H54 (cell line): ENCODE data around the gene ULK4.

Experiments used
- DNase-seq: peaks from one replicate; pipeline ENCODE4 v3.0.0; 2011; ENCODE audit warnings: low spot score, mixed read lengths; ENCODE audit not compliant: insufficient read length
- FAIRE-seq: peaks from 3 replicates; lab custom pipeline; 2011; peaks lifted over from hg19 to GRCh38; lab: Jason Lieb, UNC
- POLR2A ChIP-seq: IDR thresholded peaks from 2 replicates; pipeline ENCODE4 v1.6.1; 2011; ENCODE audit warnings: low read depth, mild to moderate bottlenecking, low read length

ULK4 gene

DNA sequence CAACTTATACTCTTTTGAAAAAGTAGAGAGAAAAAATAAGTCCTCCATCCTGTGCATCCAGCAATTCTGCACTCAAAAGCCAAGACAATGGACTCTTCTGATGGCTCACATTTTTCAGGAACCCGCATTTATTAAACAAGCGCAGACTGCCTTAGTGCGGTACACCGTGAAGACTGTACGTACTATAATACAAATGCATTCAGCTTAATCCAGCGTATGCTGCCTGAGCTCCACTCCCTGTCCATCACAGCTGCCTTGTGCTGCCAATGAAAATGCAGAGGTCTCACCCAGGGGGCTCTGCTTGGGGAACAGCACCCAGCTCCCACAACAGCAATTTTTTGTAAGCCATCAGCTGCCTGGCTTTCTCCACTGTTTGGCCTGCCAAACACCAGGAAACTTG, 350.9 kb downstream of the ULK4 start:
- DNase-seq (no peak), FAIRE-seq (no peak)
- no peak for TF ChIP-seq POLR2A

DNA sequence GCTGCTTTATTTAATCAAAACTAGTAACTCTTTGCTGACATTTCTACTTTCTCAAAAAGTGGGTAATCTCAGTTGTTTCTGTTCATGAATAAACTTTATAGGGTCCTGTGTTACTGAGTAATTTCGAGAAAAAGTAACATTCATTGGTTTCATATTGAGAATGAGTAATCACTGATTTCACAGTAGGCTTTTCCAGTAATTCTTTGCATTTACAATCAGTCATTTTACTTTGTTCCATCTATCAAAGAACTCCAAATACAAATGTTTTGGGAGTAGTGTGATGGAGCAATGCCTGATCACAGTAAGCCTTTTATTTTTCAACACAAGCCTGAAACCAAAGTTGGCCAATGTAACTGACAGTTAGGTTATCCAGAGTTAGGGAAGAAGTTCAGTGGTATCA, 353.6 kb downstream of the ULK4 start:
- TF ChIP-seq POLR2A = no peak
- FAIRE-seq (no peak), DNase-seq (no peak)

DNA sequence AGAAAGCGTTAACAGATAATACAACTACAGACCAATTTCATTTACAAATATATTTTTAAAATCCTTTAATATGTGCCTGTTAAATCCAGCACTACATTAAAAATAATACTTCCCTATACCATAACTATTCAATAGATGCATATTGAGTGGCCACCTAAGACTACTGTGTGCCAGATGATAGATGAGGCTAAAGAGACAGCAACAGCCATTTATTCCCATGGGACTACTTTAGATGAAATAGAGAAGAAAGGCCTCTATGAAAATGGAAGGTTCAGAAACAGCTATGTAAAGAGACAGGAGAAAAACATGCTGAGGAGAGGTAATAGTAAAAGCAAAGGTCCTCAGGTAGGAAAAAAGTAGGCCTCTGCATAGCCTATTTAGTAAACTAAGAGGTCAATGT, 358.1 kb downstream of the ULK4 start:
- no peak for TF ChIP-seq POLR2A
- no peak for DNase-seq
- no peak for FAIRE-seq

DNA sequence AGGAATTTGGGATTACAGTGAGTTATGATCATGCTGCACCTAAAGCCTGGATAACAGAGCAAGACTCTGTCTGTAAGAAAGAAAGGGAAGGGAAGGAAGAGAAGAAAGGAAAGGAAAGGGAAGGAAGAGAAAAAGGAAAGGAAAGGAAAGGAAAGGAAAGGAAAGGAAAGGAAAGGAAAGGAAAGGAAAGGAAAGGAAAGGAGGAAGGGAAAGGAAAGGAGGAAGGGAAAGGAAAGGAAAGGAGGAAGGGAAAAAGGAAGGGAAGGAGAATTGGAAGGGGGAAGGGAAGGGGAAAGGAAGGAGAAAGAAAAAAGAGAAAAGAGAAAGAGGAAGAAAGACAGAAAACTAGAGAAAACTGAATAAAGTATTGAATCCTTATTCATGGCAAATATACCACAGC, 359.8 kb downstream of the ULK4 start:
- no peak for TF ChIP-seq POLR2A
- no peak for DNase-seq
- no peak for FAIRE-seq

DNA sequence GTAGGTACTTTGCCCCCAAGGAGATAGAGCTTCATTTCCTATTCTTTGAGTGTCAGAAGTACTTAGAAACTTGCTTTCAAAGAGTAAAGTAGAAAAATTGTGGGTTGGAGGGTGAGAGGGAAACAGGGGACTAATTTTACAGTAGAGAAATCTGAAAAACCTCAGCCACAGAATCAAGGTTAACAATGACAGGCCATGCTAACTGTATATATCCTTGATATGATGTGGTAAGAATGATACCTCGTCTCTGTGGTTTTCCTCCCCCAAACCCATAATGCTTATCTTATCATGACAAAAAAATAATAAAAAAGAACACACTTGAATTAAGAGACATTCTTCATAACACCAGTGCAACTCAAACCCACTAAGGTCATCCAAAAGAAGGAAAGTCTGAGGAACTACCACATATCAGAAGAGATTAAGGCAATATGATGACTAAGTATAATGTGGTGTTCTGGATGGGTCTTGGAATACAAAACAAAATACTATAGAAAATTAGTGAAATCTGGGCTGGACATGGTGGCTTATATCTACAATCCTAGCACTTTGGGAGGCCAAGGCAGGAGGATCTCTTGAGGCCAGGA, 360.4 kb downstream of the ULK4 start:
- FAIRE-seq = no peak
- DNase-seq = no peak
- no peak for TF ChIP-seq POLR2A

DNA sequence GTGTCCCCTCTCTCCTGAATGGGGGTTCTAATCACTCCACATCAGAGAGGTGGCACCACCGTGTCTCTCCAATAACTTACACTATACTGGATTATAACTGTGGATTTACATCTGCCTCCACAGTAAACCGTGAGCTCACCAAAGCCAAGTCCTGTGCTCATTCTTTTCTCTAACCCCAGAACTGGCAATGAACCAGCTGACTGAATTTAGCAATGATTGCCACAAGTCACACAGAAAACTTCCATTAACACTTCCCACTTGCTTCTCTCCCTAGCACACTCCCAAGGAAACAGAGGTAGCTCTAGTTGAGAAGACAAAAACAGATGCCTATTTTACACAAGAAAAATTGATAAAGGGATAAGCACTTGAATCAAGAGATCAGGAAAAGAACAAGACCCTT, 361.3 kb downstream of the ULK4 start:
- DNase-seq = no peak
- no peak for TF ChIP-seq POLR2A
- no peak for FAIRE-seq

DNA sequence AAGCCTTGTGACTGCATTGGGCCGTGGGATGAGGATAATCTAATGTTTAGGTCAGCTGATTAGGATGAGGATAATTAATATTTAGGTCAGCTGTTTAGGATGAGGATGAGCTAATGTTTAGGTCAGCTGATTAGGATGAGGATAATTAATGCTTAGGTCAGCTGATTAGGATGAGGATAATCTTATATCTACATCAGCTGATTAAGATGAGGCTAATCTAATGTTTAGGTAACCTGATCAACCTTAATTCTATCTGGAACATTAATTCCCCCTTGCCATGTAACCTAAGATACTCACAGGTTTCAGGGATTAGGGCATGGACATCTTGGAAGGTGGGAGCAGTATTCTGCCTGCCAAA, 362.8 kb downstream of the ULK4 start:
- no peak for FAIRE-seq
- no peak for TF ChIP-seq POLR2A
- DNase-seq = no peak

DNA sequence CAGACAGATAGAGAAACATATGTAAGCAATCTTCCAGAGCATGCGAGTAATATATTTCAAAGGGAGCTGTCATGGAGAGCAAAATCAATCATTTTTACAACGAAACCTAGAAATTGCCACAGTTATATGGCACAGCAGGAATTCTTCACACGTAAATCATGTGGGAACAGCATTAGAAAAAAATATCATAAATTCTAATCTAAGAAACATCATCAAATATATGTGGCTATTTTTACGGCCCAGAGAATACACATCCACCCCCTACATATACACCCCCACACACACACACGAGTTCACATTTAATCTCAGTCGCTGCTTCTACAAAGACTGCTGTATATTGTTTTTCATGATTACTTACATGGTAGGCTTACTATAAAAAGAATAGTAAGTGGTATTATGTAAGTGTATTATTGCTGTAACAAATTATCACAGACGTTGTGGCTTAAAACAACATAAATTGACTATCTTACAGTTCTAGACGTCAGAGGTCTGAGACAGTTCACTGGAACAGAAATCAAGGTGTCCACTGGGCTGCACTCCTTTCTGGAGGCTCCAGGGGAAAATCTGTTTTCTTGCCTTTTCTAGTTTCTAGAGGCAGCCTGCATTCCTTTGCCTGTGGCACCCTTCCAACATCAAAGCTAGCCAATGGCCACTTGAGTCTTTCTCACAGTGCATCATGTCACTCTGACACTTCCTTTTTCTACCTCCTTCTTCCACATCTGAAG, 363.3 kb downstream of the ULK4 start:
- DNase-seq = no peak
- no peak for TF ChIP-seq POLR2A
- FAIRE-seq = no peak

DNA sequence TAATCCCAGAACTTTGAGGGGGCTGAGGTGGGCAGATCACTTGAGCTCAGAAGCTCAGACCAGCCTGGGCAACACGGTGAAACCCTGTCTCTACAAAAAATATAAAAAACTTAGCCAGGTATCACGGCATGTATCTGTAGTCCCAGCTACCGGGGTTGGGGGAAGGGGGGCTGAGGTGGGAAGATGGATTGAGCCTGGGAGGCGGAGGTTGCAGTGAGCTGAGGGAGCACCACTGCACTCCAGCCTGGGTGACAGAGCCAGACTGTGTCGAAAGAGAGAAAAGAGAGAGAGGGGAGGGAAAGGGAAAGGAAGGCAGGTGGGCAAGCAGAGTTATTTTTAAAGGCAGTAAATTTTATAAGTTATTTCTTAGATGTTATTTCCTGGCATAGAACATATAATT, 368.1 kb downstream of the ULK4 start:
- no peak for TF ChIP-seq POLR2A
- FAIRE-seq (no peak), DNase-seq (no peak)

DNA sequence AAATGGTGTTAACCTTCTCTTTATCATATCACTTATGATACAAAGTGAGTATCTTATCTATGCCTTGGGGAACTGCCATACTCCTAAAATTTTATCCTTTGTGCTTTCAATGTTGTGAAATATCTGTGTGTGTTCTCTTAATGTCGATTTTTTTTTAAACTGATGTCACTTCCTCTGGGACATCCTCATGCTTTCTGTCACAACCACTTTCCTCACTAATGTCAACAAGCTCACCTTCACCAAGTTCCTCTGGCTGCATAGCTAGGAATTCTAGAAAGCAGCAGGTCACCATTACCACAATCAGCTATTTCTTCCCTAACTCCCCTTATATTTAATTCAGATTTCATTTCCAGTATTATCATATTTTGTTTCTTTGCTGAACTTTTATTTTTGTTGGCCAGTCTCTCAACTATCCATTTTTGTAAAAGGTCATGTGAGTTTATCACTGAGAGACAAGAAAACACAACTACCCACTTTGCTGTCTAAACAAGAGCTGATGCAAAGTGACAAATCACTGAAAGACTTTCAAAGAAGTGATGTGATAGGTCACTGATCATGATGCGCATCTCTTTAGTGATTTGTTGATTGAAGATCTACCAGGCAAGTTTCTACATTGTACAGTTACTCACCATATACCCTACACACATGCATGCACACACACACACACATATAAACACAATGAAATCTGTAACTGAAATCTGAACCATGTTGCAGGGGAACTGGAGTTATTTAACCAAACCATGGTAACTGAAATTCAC, 369.0 kb downstream of the ULK4 start:
- no peak for DNase-seq
- FAIRE-seq = no peak
- no peak for TF ChIP-seq POLR2A

DNA sequence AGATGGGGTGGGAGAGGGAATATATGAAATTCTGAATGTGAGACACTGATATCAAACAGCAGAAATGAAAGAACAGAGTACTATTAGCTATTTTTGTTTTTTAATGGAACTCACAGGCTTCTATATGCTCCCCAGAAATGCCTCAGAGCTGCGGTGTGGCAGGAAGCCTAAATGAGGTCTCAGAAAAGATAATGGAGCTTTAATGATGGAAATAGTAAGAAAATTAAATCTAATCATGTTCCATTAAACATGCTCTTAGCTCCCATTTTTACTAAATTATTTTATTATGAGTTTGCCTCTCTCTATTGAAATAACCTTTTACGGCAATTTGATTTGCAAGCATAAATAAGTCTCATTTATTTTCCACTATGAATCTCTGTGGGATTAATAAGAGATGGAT, 378.9 kb downstream of the ULK4 start:
- FAIRE-seq (no peak), DNase-seq (no peak)
- no peak for TF ChIP-seq POLR2A

DNA sequence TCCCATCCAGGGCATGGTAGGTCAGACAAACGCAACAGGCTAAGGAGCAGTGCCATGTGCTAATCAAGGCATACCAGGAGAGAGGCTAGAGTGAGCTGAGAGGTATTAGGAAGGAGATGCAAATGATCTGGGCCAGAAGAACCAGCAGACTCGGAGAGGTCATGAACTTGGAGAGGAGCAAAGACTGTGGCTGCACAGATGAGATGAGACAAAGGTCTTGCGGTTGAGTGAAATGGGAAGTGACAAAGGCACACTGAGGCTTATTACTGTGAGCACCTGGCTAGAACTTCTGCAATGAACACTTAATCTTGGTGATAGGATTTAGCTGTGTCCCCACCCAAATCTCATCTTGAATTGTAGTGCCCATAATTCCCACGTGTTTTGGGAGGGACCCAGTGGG, 380.2 kb downstream of the ULK4 start:
- FAIRE-seq = no peak

DNA sequence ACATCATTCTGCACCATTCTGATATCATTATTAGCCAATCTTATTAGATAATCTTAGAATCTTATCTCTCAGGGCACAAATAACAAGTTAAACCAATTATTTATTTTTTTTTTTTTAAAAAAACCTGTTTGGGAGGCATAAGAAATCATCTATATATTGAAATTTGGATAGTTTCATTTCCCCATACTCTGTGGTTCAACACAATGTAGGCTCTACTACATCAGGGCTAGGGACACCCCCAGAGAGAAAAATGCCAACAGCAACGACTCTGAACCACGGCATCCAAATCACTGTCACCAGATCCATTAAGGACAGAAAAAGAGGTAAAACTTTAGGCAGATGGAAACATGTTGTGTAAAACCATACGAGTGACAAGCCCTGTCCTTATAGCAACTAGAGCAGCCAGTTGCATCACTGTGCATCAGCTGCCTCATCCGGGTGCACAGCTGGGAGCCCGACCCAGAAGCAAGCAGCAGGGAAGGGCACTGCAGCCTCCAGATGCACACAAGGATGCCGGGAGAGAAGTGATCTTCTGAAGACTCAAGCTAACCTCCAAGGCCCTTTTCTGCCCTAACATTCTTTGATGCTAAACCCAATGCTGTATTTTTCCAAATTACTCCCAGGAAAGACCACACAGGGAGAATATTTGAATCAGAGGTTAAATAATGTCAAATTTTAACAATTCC, 381.5 kb downstream of the ULK4 start:
- DNase-seq (no peak), FAIRE-seq (no peak)
- TF ChIP-seq POLR2A = no peak

More for the DNA sequence above, 380.2 kb downstream of the ULK4 start:
- TF ChIP-seq POLR2A = no peak
- DNase-seq = no peak

DNA sequence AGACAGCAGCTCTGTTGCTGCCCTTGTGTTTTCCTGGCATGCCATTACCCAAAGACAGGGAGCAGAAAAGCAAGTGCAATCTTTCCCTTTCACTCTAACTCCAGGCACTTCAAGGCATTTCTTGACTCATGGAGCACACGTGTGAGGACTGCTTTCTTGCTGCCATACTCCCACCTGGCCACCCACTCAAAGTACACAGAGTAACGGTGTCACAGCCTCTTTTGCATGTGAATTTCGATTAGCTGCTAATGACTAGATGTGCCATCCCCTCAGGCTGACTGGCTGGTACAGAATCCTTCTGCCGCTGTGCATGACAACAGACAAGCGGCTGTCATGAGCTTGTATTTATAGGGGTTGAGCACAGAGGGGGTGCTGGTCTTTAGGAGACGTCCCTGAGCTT, 382.0 kb downstream of the ULK4 start:
- FAIRE-seq = no peak
- TF ChIP-seq POLR2A = no peak
- DNase-seq = no peak
